ENCODE results near the gene THSD7A. TPM values are rescaled to one million over a fixed set of nuclear protein-coding genes. Genes with fewer than 3 reads are reported as not detected.

THSD7A gene
- total and polyA plus RNA-seq, 9 of the 15 experiments (the other 6 are each of a cell fraction or from before 2014, with no cell fraction given): 0.01 to 0.02 TPM; not detected in 7

DNA sequence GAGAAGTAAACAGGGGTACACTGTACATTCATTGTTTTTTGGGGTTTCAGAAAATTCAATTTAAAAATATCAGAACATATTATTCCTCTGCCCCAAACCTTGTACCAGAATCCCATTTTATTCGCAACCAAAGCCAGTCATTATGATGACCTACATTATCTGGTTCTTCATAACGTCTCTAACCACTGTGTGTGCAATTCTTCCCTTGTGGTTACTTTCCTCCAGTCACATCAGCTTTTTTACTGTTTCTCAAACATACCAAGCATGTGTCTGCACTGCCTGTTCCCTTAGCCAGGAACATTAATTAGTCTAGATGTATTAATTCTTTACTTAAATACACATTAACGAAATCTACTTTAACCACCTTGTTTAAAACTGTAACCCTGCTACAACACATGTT, 64.8 kb downstream of the THSD7A start (continued):
- TF ChIP-seq HOXB6 (CRISPR knock-in tag; IDR thresholded peaks at IDR 0.05; ENCODE audit: borderline replicate concordance) (no peak), ATF7 (IDR thresholded peaks at IDR 0.05) (no peak)
- TF ChIP-seq, protein P1, sequence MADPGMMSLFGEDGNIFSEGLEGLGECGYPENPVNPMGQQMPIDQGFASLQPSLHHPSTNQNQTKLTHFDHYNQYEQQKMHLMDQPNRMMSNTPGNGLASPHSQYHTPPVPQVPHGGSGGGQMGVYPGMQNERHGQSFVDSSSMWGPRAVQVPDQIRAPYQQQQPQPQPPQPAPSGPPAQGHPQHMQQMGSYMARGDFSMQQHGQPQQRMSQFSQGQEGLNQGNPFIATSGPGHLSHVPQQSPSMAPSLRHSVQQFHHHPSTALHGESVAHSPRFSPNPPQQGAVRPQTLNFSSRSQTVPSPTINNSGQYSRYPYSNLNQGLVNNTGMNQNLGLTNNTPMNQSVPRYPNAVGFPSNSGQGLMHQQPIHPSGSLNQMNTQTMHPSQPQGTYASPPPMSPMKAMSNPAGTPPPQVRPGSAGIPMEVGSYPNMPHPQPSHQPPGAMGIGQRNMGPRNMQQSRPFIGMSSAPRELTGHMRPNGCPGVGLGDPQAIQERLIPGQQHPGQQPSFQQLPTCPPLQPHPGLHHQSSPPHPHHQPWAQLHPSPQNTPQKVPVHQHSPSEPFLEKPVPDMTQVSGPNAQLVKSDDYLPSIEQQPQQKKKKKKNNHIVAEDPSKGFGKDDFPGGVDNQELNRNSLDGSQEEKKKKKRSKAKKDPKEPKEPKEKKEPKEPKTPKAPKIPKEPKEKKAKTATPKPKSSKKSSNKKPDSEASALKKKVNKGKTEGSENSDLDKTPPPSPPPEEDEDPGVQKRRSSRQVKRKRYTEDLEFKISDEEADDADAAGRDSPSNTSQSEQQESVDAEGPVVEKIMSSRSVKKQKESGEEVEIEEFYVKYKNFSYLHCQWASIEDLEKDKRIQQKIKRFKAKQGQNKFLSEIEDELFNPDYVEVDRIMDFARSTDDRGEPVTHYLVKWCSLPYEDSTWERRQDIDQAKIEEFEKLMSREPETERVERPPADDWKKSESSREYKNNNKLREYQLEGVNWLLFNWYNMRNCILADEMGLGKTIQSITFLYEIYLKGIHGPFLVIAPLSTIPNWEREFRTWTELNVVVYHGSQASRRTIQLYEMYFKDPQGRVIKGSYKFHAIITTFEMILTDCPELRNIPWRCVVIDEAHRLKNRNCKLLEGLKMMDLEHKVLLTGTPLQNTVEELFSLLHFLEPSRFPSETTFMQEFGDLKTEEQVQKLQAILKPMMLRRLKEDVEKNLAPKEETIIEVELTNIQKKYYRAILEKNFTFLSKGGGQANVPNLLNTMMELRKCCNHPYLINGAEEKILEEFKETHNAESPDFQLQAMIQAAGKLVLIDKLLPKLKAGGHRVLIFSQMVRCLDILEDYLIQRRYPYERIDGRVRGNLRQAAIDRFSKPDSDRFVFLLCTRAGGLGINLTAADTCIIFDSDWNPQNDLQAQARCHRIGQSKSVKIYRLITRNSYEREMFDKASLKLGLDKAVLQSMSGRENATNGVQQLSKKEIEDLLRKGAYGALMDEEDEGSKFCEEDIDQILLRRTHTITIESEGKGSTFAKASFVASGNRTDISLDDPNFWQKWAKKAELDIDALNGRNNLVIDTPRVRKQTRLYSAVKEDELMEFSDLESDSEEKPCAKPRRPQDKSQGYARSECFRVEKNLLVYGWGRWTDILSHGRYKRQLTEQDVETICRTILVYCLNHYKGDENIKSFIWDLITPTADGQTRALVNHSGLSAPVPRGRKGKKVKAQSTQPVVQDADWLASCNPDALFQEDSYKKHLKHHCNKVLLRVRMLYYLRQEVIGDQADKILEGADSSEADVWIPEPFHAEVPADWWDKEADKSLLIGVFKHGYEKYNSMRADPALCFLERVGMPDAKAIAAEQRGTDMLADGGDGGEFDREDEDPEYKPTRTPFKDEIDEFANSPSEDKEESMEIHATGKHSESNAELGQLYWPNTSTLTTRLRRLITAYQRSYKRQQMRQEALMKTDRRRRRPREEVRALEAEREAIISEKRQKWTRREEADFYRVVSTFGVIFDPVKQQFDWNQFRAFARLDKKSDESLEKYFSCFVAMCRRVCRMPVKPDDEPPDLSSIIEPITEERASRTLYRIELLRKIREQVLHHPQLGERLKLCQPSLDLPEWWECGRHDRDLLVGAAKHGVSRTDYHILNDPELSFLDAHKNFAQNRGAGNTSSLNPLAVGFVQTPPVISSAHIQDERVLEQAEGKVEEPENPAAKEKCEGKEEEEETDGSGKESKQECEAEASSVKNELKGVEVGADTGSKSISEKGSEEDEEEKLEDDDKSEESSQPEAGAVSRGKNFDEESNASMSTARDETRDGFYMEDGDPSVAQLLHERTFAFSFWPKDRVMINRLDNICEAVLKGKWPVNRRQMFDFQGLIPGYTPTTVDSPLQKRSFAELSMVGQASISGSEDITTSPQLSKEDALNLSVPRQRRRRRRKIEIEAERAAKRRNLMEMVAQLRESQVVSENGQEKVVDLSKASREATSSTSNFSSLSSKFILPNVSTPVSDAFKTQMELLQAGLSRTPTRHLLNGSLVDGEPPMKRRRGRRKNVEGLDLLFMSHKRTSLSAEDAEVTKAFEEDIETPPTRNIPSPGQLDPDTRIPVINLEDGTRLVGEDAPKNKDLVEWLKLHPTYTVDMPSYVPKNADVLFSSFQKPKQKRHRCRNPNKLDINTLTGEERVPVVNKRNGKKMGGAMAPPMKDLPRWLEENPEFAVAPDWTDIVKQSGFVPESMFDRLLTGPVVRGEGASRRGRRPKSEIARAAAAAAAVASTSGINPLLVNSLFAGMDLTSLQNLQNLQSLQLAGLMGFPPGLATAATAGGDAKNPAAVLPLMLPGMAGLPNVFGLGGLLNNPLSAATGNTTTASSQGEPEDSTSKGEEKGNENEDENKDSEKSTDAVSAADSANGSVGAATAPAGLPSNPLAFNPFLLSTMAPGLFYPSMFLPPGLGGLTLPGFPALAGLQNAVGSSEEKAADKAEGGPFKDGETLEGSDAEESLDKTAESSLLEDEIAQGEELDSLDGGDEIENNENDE (IDR thresholded peaks at IDR 0.05; ENCODE audit: low read depth, low read length): no peak
